K562 (cell line): ENCODE data around the gene NUDT22. TPM values are rescaled to one million over a fixed set of nuclear protein-coding genes. Genes with fewer than 3 reads are reported as not detected.

ENCODE experiments used
- ATAC-seq: fragments of 200-7000 bp; cut with Tn5 transposase; 3 replicates; pipeline ENCODE4 v1.9.1; 2020; ENCODE audit warnings: moderate library complexity
- BruUV-seq: library from RNA; stranded (reverse); fragments of 400-500 nt; replicated peaks from 2 replicates; lab custom pipeline; 2021; lab: Mats Ljungman, UMichigan
- CTCF ChIA-PET: fragments of 300-600 bp; formaldehyde crosslinking; extraction: SDS; loops from one replicate; lab custom pipeline; 2021; ENCODE audit warnings: low intra/inter-chr PET ratio; lab: Yijun Ruan, JAX
- POLR2A ChIA-PET: fragments of 300-600, 350-650 bp; sonication (Branson Sonifier 250); formaldehyde crosslinking; extraction: SDS; loops from one replicate; lab custom pipeline; 2021; ENCODE audit warnings: antibody characterized with exemption, inconsistent platforms; lab: Yijun Ruan, JAX
- DNase-seq, 4 experiments: peaks; one replicate each; pipeline versions ENCODE4 v3.0.0 to v3.0.0-alpha.2; 2011 to 2018; ENCODE audit warnings: low spot score in 3 of 4, mixed read lengths in 3 of 4; ENCODE audit errors: extremely low read depth in 1 of 4
- FAIRE-seq: peaks from 2 replicates; lab custom pipeline; 2011; peaks lifted over from hg19 to GRCh38; lab: Jason Lieb, UNC
- H2AFZ ChIP-seq: 2 replicates; pipeline ENCODE4 v1.6.0; 2011; ENCODE audit warnings: low read depth, low read length, control low read depth, inconsistent platforms
- H3K27ac ChIP-seq: fragments of 200-600 bp; 3 replicates; pipeline ENCODE4 v1.8.0; 2011; ENCODE audit warnings: low read depth, mild to moderate bottlenecking, control low read depth, inconsistent platforms, low read length, moderate library complexity, mixed read lengths; ENCODE audit errors: extremely low read depth
- H3K27me3 ChIP-seq, 2 experiments: fragments of 300-600 bp in 1 of 2; 2 replicates in 1 of 2; 3 replicates in 1 of 2; pipeline versions ENCODE4 v1.6.0 to v1.8.0; 2011; ENCODE audit warnings: inconsistent platforms in 2 of 2, low read length in 2 of 2, mild to moderate bottlenecking in 1 of 2, mixed read lengths in 1 of 2, moderate library complexity in 1 of 2; ENCODE audit not compliant: control insufficient read depth in 2 of 2, insufficient read depth in 2 of 2
- H3K36me3 ChIP-seq: fragments of 300-600 bp; 3 replicates; pipeline ENCODE4 v1.8.0; 2011; ENCODE audit warnings: mild to moderate bottlenecking, low read length, inconsistent platforms; ENCODE audit not compliant: control insufficient read depth, insufficient read depth
- H3K4me1 ChIP-seq, 2 experiments: fragments of 200-600 bp in 1 of 2; replicated peaks in 1 of 2; 2 replicates in 1 of 2; 3 replicates in 1 of 2; pipeline versions ENCODE4 v1.5.1 to v1.8.0; 2011; ENCODE audit warnings: inconsistent platforms in 2 of 2, low read length in 2 of 2, mild to moderate bottlenecking in 1 of 2, mixed read lengths in 1 of 2, moderate library complexity in 1 of 2; ENCODE audit not compliant: control insufficient read depth in 2 of 2, insufficient read depth in 2 of 2
- H3K4me2 ChIP-seq: 2 replicates; pipeline ENCODE4 v1.6.1; 2011; ENCODE audit warnings: low read length, control low read depth, inconsistent platforms, mixed read lengths; ENCODE audit not compliant: insufficient read depth
- H3K4me3 ChIP-seq: fragments of 200-600 bp; sonication (generic), shearing (Covaris generic); 2 replicates; pipeline ENCODE4 v1.5.1; 2016; ENCODE audit warnings: control low read depth, inconsistent platforms
- H3K79me2 ChIP-seq: fragments of 200-600 bp; 3 replicates; pipeline ENCODE4 v1.8.0; 2011; ENCODE audit warnings: low read length, inconsistent platforms; ENCODE audit not compliant: control insufficient read depth, insufficient read depth
- H3K9ac ChIP-seq, 2 experiments: 2 replicates each; pipeline versions ENCODE4 v1.6.0 to v1.6.1; 2011; ENCODE audit warnings: low read depth in 2 of 2, low read length in 2 of 2, control low read depth in 1 of 2, inconsistent platforms in 1 of 2, mild to moderate bottlenecking in 1 of 2, mixed read lengths in 1 of 2; ENCODE audit not compliant: insufficient read depth in 1 of 2
- H3K9me1 ChIP-seq: one replicate; pipeline ENCODE4 v1.6.0; 2011; ENCODE audit warnings: inconsistent platforms, mild to moderate bottlenecking, low read length, moderate library complexity; ENCODE audit not compliant: control insufficient read depth, insufficient read depth
- H3K9me3 ChIP-seq: replicated peaks from 2 replicates; pipeline ENCODE4 v1.5.1; 2011; ENCODE audit warnings: low read depth, low read length, inconsistent platforms; ENCODE audit not compliant: control insufficient read depth, insufficient read depth
- H4K20me1 ChIP-seq: replicated peaks from 2 replicates; pipeline ENCODE4 v1.6.1; 2011; ENCODE audit warnings: low read length, inconsistent platforms, mixed read lengths; ENCODE audit not compliant: control insufficient read depth, insufficient read depth
- CAMTA2 ChIP-seq: fragments of 250-450 bp; sonication (Bioruptor Pico); conservative IDR thresholded peaks from 2 replicates; pipeline ENCODE4 v1.5.1; 2022
- DNMT1 ChIP-seq: fragments of 450-650 bp; IDR thresholded peaks from 2 replicates; pipeline ENCODE4 v1.6.1; 2016; ENCODE audit warnings: antibody characterized with exemption, mild to moderate bottlenecking
- ETV1 ChIP-seq: fragments of 450-650 bp; conservative IDR thresholded peaks from 2 replicates; pipeline ENCODE4 v1.6.1; 2016; ENCODE audit warnings: missing genetic modification characterization, control low read depth, low read depth, missing compliant biosample characterization
- FOXJ2 ChIP-seq: fragments of 200-800 bp; sonication (Bioruptor generic); IDR thresholded peaks from 2 replicates; pipeline ENCODE4 v1.6.1; 2016; ENCODE audit warnings: missing genetic modification characterization, missing compliant biosample characterization
- L3MBTL2 ChIP-seq: fragments of 450-650 bp; IDR thresholded peaks from 2 replicates; pipeline ENCODE4 v1.6.1; 2016; ENCODE audit warnings: mild to moderate bottlenecking, moderate library complexity
- MAZ ChIP-seq, 2 experiments: fragments of 450-650 bp in 1 of 2; sonication (generic) in 1 of 2; formaldehyde crosslinking; IDR thresholded peaks in 1 of 2; conservative IDR thresholded peaks in 1 of 2; 2 replicates each; pipeline versions ENCODE4 v1.4.0 to v1.5.0; 2020; ENCODE audit warnings: mild to moderate bottlenecking in 1 of 2, missing genetic modification reagents in 1 of 2
- NRF1 ChIP-seq, 2 experiments: fragments of 450-650 bp; IDR thresholded peaks in 1 of 2; conservative IDR thresholded peaks in 1 of 2; 2 replicates each; pipeline ENCODE4 v1.6.1; 2014; ENCODE audit warnings: mild to moderate bottlenecking in 2 of 2
- PML ChIP-seq: IDR thresholded peaks from 2 replicates; pipeline ENCODE4 v1.6.1; 2012; ENCODE audit warnings: low read length, inconsistent platforms
- POLR3A ChIP-seq: IDR thresholded peaks from 2 replicates; pipeline ENCODE4 v1.6.1; 2011; ENCODE audit warnings: borderline replicate concordance, mild to moderate bottlenecking, moderate library complexity; ENCODE audit not compliant: insufficient read length, insufficient read depth; ENCODE audit errors: extremely low read depth
- POLR3G ChIP-seq: IDR thresholded peaks from 2 replicates; pipeline ENCODE4 v1.6.1; 2011; ENCODE audit not compliant: insufficient read length, insufficient replicate concordance; ENCODE audit errors: extremely low read depth
- RBFOX2 ChIP-seq: fragments of 200-400 bp; formaldehyde crosslinking; IDR thresholded peaks from 2 replicates; pipeline ENCODE4 v1.6.1; 2017; ENCODE audit warnings: low read depth, mild to moderate bottlenecking, low read length, moderate library complexity
- RBM17 ChIP-seq: fragments of 200-400 bp; formaldehyde crosslinking; IDR thresholded peaks from 2 replicates; pipeline ENCODE4 v1.6.1; 2017; ENCODE audit warnings: low read depth, mild to moderate bottlenecking, low read length, borderline replicate concordance
- STAT5A ChIP-seq: IDR thresholded peaks from 2 replicates; pipeline ENCODE4 v1.6.1; 2012; ENCODE audit warnings: low read length, inconsistent platforms, borderline replicate concordance
- SUPT5H ChIP-seq: fragments of 450-650 bp; IDR thresholded peaks from 2 replicates; pipeline ENCODE4 v1.6.1; 2016
- TBL1XR1 ChIP-seq, 2 experiments: IDR thresholded peaks; 2 replicates each; pipeline ENCODE4 v1.6.1; 2012; ENCODE audit warnings: improper control_type of control experiment in 2 of 2, low read length in 2 of 2, mild to moderate bottlenecking in 1 of 2
- ZFP1 ChIP-seq: fragments of 450-650 bp; formaldehyde crosslinking; IDR thresholded peaks from 2 replicates; pipeline ENCODE4 v1.4.0; 2020; ENCODE audit warnings: mild to moderate bottlenecking, mixed read lengths
- ZNF134 ChIP-seq: fragments of 250-450 bp; sonication (Bioruptor Pico); conservative IDR thresholded peaks from 2 replicates; pipeline ENCODE4 v1.4.0; 2020
- ZNF280A ChIP-seq: fragments of 450-650 bp; IDR thresholded peaks from 2 replicates; pipeline ENCODE4 v1.6.1; 2018; ENCODE audit warnings: mild to moderate bottlenecking, low read depth; ENCODE audit not compliant: partially characterized antibody
- ZNF766 ChIP-seq: fragments of 200-800 bp; sonication (Bioruptor generic); conservative IDR thresholded peaks from 2 replicates; pipeline ENCODE4 v1.6.1; 2016; ENCODE audit warnings: missing genetic modification characterization, missing compliant biosample characterization
- ZNF785 ChIP-seq: fragments of 250-450 bp; sonication (Bioruptor Pico); IDR thresholded peaks from 2 replicates; pipeline ENCODE4 v1.4.0; 2020; ENCODE audit warnings: mild to moderate bottlenecking
- WGBS: fragments of 100-300 bp; shearing (Covaris generic); methylation state at CpG from one replicate; pipeline ENCODE4 v1.1.6; 2016; ENCODE audit warnings: low coverage, mixed read lengths; ENCODE audit not compliant: insufficient coverage; ENCODE audit errors: missing lambda C conversion rate; 5-methylcytosine and 5-hydroxymethylcytosine counted together
- in situ Hi-C: fragments of 300-500 bp; cut with MboI; formaldehyde crosslinking; loops from 4 replicates; pipeline ENCODE4 v1.15.0; 2018; ENCODE audit warnings: inconsistent platforms, mixed read lengths
- intact Hi-C: fragments of 100-400 bp; cut with micrococcal nuclease; formaldehyde crosslinking; loops from 2 replicates; pipeline ENCODE4 v1.14.2; 2022
- polyA plus RNA-seq, 8 experiments: library from polyadenylated mRNA; depleted of rRNA in 4 of 8; stranded (reverse) in 5 of 8; unstranded in 3 of 8; fragments of >200 nt; fragmentation: Nextera tagmentation in 2 of 8; fragmentation: Illumina TruSeq in 1 of 8; extraction: Ambion mirVana in 2 of 8; extraction: Trizol in 1 of 8; gene quantifications; 2 replicates each; pipeline versions ENCODE4 v1.2.1 to v1.2.3, GENCODE V29; 2011 to 2014; ENCODE audit warnings: inconsistent platforms in 1 of 8, missing spikeins in 1 of 8
- total RNA-seq, 7 experiments: library from RNA; depleted of rRNA in 6 of 7; stranded (reverse); fragments of >200 nt in 6 of 7; fragmentation: Illumina TruSeq in 2 of 7; extraction: Trizol in 2 of 7; gene quantifications; 2 replicates each; pipeline versions ENCODE4 v1.2.1 to v1.2.3, GENCODE V29; 2011 to 2021; ENCODE audit warnings: low replicate concordance in 1 of 7
- TF ChIP-seq, protein P1 (sequence below): fragments of 450-650 bp; formaldehyde crosslinking; IDR thresholded peaks from 2 replicates; pipeline ENCODE4 v1.4.0; 2020; ENCODE audit warnings: mild to moderate bottlenecking, moderate library complexity

NUDT22 gene
- total and polyA plus RNA-seq, 9 of the 15 experiments (the other 6 are each of a cell fraction or from before 2014, with no cell fraction given): 6.3 to 92.6 (median 37.4) TPM

DNA sequence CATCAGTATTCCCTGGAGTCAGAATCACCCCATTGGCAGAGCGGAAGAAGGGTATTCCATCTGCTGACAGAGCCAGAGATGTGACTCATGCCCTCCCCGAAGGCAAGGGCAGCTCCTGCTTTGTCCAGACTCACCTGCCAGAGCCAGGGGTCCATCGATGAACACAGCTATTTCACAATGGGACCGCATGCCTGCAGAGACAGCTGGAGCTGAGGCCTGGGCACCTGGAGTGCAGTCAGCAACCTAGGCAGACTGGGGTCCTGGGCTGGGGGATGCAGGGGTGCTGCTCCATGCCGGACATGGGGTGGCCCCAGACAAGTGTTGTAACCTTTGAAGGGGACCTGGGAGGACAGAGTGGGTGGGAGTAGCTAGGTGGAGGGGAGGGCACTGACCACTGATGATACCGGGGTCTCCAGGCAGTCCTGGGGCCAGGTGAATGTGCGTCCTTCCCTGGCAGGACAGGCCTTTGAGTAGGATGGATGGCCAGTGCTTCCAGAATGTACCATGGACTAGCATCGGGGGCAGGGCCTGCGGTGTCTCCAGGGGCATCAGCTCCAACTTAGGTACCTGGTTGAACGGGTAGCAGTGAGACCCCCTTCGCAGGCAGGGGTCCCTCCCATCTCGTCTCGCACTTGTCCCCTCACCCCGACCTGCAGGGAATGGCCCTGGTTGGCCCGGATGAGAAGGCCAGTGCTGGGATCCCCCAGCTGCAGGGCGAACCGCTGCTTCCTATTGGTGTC lies 1.8 kb upstream of the NUDT22 start:
- H3K9me1 ChIP-seq: peaks cover 5% of the 10 kb centered on the region
- FAIRE-seq (no peak), DNase-seq (peak in 1 of 4 experiments; percentile 14), ATAC-seq (no peak)
- BruUV-seq: no TSS peak
- peaks cover 34% of the 10 kb centered on the region for H3K79me2 ChIP-seq
- ChIA-PET POLR2A (interaction anchor here (0.6 to 6.3 kb wide), 12 partner anchors 7 to 134 kb away, joined by 3 to 77 read pairs (median 4); partner anchors contain the start of genes FERMT3 and STIP1), CTCF (no interaction called here)
- H2AFZ ChIP-seq: no peak overlapping the region
- intact Hi-C loops (no loop called here), in situ Hi-C loops (no loop called here)
- H3K4me3 ChIP-seq: peak overlapping the region; percentile 64; the same call in 1 of the 2 replicates
- H3K36me3 ChIP-seq: peaks cover 56% of the 10 kb centered on the region; the same call in 2 of the 3 replicates
- H3K4me1 ChIP-seq: peaks cover 2 to 64% of the 10 kb centered on the region in 2 experiments; a peak in 4 of 5 replicates
- no peaks in the 10 kb centered on the region for H3K9me3 ChIP-seq
- no peak overlapping the region for H3K4me2 ChIP-seq
- no peaks in the 10 kb centered on the region for H4K20me1 ChIP-seq
- WGBS: 87% methylated on average over 17 of the region's 17 CpGs
- H3K27ac ChIP-seq: peak overlapping the region; percentile 31; the same call in 1 of the 3 replicates
- no peaks in the 10 kb centered on the region for H3K27me3 ChIP-seq
- peak overlapping the region in 1 of 2 experiments; percentile 99; a peak in 3 of 4 replicates for H3K9ac ChIP-seq
- no peak for TF ChIP-seq ETV1 (tag)
- peak in 1 of 2 experiments; percentile 55; a peak in 1 of 4 replicates for TF ChIP-seq MAZ (CRISPR knock-in tag; conservative IDR thresholded peaks at IDR 0.05 in 1 of 2, IDR thresholded peaks at IDR 0.05 in 1 of 2)
- no peak for TF ChIP-seq ZNF134 (CRISPR knock-in tag)
- TF ChIP-seq PML: no peak
- TF ChIP-seq RBM17: no peak
- no peak for TF ChIP-seq ZNF280A
- TF ChIP-seq L3MBTL2: no peak
- TF ChIP-seq RBFOX2: peak; percentile 68; the same call in 1 of the 2 replicates
- no peak for TF ChIP-seq CAMTA2 (CRISPR knock-in tag)
- TF ChIP-seq, protein P1, sequence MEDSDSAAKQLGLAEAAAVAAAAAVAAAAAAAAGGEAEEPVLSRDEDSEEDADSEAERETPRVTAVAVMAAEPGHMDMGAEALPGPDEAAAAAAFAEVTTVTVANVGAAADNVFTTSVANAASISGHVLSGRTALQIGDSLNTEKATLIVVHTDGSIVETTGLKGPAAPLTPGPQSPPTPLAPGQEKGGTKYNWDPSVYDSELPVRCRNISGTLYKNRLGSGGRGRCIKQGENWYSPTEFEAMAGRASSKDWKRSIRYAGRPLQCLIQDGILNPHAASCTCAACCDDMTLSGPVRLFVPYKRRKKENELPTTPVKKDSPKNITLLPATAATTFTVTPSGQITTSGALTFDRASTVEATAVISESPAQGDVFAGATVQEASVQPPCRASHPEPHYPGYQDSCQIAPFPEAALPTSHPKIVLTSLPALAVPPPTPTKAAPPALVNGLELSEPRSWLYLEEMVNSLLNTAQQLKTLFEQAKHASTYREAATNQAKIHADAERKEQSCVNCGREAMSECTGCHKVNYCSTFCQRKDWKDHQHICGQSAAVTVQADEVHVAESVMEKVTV (CRISPR knock-in tag): no peak
- no peak for TF ChIP-seq ZFP1
- no peak for TF ChIP-seq POLR3G
- no peak for TF ChIP-seq NRF1 (conservative IDR thresholded peaks at IDR 0.05 in 1 of 2, IDR thresholded peaks at IDR 0.05 in 1 of 2)
- TF ChIP-seq POLR3A: no peak
- no peak for TF ChIP-seq DNMT1
- no peak for TF ChIP-seq STAT5A
- TF ChIP-seq FOXJ2 (tag): no peak
- TF ChIP-seq TBL1XR1 (IDR thresholded peaks at IDR 0.05; ENCODE audit: low read length in 2 of 2): no peak
- TF ChIP-seq ZNF766 (CRISPR knock-in tag): no peak
- TF ChIP-seq SUPT5H: peak; percentile 86
- no peak for TF ChIP-seq ZNF785 (CRISPR knock-in tag)
